Measurements from ENCODE around the gene ACBD6.

- TF ChIP-seq CTCF (conservative IDR thresholded peaks at IDR 0.05; ENCODE audit: low read depth, low read length) (no peak), EZH2 (IDR thresholded peaks at IDR 0.05; ENCODE audit: borderline replicate concordance, low read depth, low read length, poor library complexity, severe bottlenecking) (no peak)
These were observed 224.2 kb downstream of the ACBD6 start for GRCh38 chr1:180278194-180278515.
